Pancreas (tissue), 10 donors: ENCODE data around the gene SOX3. TPM values are rescaled to one million over a fixed set of nuclear protein-coding genes. Genes with fewer than 3 reads are reported as not detected.

Experiments
- ATAC-seq, 4 donors: fragments of 200-7000 bp; cut with Tn5 transposase; one replicate each; pipeline versions ENCODE4 v1.8.0 to v1.9.1; 2020; ENCODE audit warnings: mild to moderate bottlenecking in 4 of 4, moderate library complexity in 4 of 4
- DNase-seq, 6 donors: peaks; one replicate each; pipeline ENCODE4 v3.0.0-alpha.2; 2020
- FAIRE-seq: peaks from 2 replicates; lab custom pipeline; 2012; peaks lifted over from hg19 to GRCh38; lab: Jason Lieb, UNC
- H3K27ac ChIP-seq, 4 donors: fragments of 200-600 bp; sonication (generic); 1 replicate in 3 of 4; 2 replicates in 1 of 4; pipeline versions ENCODE4 v1.5.0 to v1.8.0; 2020
- H3K27me3 ChIP-seq, 4 donors: fragments of 200-600 bp; one replicate each; pipeline ENCODE4 v1.8.0; 2021
- H3K36me3 ChIP-seq, 3 donors: fragments of 200-600 bp; sonication (generic) in 1 of 3; one replicate each; pipeline versions ENCODE4 v1.5.0 to v1.8.0; 2020 to 2021
- H3K4me1 ChIP-seq, 3 donors: fragments of 200-600 bp; one replicate each; pipeline ENCODE4 v1.8.0; 2021
- H3K4me3 ChIP-seq, 4 donors: fragments of 200-600 bp; sonication (generic) in 2 of 4; one replicate each; pipeline versions ENCODE4 v1.5.0 to v1.8.0; 2020 to 2021
- H3K9me3 ChIP-seq, 4 donors: fragments of 200-600 bp; one replicate each; pipeline ENCODE4 v1.8.0; 2021
- WGBS, 2 donors: extraction: QIAGEN DNeasy Blood & Tissue Kit; methylation state at CpG; one replicate each; pipeline ENCODE4 v1.1.7; 2013; 5-methylcytosine and 5-hydroxymethylcytosine counted together
- intact Hi-C, 3 donors: fragments of 100-400 bp; cut with DNase I; formaldehyde crosslinking; loops; one replicate each; pipeline versions ENCODE4 v1.11.1 to v1.14.2; 2022
- polyA plus RNA-seq, 2 donors: library from polyadenylated mRNA; stranded (reverse); fragments of 200-250 nt; gene quantifications; one replicate each; pipeline ENCODE4 v1.2.3, GENCODE V29; 2013
- total RNA-seq, 6 donors: library from RNA; stranded (reverse); fragmentation: NEBNext Ultra II Directional in 4 of 6; extraction: Animal tissue kit (Norgen Biotek cat#: 25700) in 4 of 6; gene quantifications; one replicate each; pipeline versions ENCODE4 v1.2.1 to v1.2.4, GENCODE V29; 2021 to 2023
- TF ChIP-seq, protein P1 (sequence below), 4 donors: fragments of 200-600 bp; sonication (generic) in 3 of 4; IDR thresholded peaks; one replicate each; pipeline versions ENCODE4 v1.5.0 to v1.8.0; 2021; ENCODE audit warnings: antibody characterized with exemption in 4 of 4
- donor health status: healthy with polysubstance abuse.
- donor health status: DM: no; HTN: no; CAD: no; lungs with moderate emphysema.
- donor health status: DM: no; HTN: no; CAD: no.
- donor health status: control.
- donor health status: control.
- donor health status: Bipolar disorder and iron deficiency.
- donor health status: DM: yes; HTN: yes; CAD: no.
- donor health status: DM: no; HTN: no; CAD: no.
- donor health status: DM: no; HTN: no; CAD: no.
- donor health status: DM: yes; HTN: yes; CAD: no.

Gene SOX3
- total and polyA plus RNA-seq, 8 donors: 0.06 TPM; not detected in 7

DNA sequence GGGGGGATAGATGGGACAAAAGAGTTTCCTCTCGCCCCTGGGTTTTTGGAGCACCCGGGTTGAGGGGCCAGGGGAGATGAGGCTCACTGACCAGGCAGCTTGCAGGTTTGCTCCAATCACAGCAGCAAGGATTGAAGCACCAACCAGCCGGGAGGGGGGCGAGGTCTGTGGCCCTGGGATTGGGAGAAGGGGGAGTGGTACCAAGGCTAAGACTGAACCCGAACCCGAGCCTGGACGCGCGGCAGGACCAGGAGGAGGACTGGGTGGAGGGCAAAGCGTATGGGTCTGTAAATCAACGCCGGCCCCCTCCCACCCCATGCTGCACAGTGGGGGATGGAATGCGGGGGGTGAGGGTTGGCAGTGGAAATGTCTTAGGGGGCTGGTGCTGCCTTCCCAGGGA lies 3.5 kb downstream of the SOX3 start:
- intact Hi-C loops: no loop called here
- peak in 1 of 6 donors; percentile 49 for DNase-seq
- Histone ChIP-seq H3K4me1 (no peaks in the 10 kb centered on the region), H3K9me3 (no peaks in the 10 kb centered on the region), H3K4me3 (no peak overlapping the region), H3K36me3 (no peaks in the 10 kb centered on the region), H3K27me3 (peaks cover 0 to 50% (median 10%) of the 10 kb centered on the region in 4 donors), H3K27ac (no peak overlapping the region)
- WGBS, 2 donors: 7 to 20% methylated on average over 13 of the region's 13 CpGs
- FAIRE-seq: no peak
- ATAC-seq: no peak
- TF ChIP-seq, protein P1, sequence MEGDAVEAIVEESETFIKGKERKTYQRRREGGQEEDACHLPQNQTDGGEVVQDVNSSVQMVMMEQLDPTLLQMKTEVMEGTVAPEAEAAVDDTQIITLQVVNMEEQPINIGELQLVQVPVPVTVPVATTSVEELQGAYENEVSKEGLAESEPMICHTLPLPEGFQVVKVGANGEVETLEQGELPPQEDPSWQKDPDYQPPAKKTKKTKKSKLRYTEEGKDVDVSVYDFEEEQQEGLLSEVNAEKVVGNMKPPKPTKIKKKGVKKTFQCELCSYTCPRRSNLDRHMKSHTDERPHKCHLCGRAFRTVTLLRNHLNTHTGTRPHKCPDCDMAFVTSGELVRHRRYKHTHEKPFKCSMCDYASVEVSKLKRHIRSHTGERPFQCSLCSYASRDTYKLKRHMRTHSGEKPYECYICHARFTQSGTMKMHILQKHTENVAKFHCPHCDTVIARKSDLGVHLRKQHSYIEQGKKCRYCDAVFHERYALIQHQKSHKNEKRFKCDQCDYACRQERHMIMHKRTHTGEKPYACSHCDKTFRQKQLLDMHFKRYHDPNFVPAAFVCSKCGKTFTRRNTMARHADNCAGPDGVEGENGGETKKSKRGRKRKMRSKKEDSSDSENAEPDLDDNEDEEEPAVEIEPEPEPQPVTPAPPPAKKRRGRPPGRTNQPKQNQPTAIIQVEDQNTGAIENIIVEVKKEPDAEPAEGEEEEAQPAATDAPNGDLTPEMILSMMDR (IDR thresholded peaks at IDR 0.05): no peak

DNA sequence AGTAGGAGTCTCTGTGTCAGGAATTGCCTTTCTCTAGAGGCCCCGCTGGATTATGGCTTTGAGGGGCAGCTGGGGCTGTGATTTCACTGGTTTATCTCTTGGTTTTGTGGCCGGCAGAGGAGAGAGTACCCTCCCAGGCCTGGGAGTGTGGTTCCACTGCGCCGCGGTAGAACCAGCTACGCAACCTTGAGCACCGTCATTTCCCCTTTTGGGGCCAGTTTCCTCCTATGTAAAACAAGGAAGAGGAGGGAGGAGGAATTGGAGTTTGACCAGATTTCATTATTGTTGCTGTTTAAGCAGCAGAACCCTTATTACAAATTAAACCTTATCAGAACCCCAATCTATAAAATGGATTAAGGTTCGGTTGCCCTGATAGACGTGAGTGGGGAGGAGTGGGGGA lies 4.4 kb downstream of the SOX3 start:
- 4 to 12% methylated on average over 9 of the region's 9 CpGs for WGBS, 2 donors

GRCh38 chrX:140495739-140496138 lies 9.1 kb downstream of the SOX3 start:
- intact Hi-C loops: no loop called here
- no peak overlapping the region for H3K4me3 ChIP-seq
- no peaks in the 10 kb centered on the region for H3K36me3 ChIP-seq
- TF ChIP-seq, protein P1 (IDR thresholded peaks at IDR 0.05): no peak
- peaks cover 0 to 38% (median 9%) of the 10 kb centered on the region in 4 donors for H3K27me3 ChIP-seq
- H3K9me3 ChIP-seq: no peaks in the 10 kb centered on the region
- FAIRE-seq (peak; percentile 26), ATAC-seq (no peak), DNase-seq (no peak)
- H3K27ac ChIP-seq: no peak overlapping the region
- 63 to 74% methylated on average over 1 of the region's 1 CpG for WGBS, 2 donors
- H3K4me1 ChIP-seq: no peaks in the 10 kb centered on the region

More for the DNA sequence above, 4.4 kb downstream of the SOX3 start:
- intact Hi-C loops: no loop called here
- DNase-seq: no peak
- no peak overlapping the region for H3K27ac ChIP-seq
- H3K36me3 ChIP-seq: no peaks in the 10 kb centered on the region
- H3K4me1 ChIP-seq: no peaks in the 10 kb centered on the region
- H3K27me3 ChIP-seq: peaks cover 0 to 52% (median 10%) of the 10 kb centered on the region in 4 donors
- H3K4me3 ChIP-seq: no peak overlapping the region
- TF ChIP-seq, protein P1 (IDR thresholded peaks at IDR 0.05): no peak
- H3K9me3 ChIP-seq: no peaks in the 10 kb centered on the region
- no peak for ATAC-seq
- no peak for FAIRE-seq

GRCh38 chrX:140492066-140492994 lies 12.5 kb downstream of the SOX3 start:
- Histone ChIP-seq H3K27me3 (peaks cover 0 to 28% (median 4%) of the 10 kb centered on the region in 4 donors), H3K4me3 (no peak overlapping the region), H3K36me3 (no peaks in the 10 kb centered on the region), H3K4me1 (no peaks in the 10 kb centered on the region), H3K27ac (no peak overlapping the region), H3K9me3 (no peaks in the 10 kb centered on the region)
- ATAC-seq (no peak), FAIRE-seq (no peak), DNase-seq (no peak)
- TF ChIP-seq, protein P1 (IDR thresholded peaks at IDR 0.05): no peak
- intact Hi-C loops: no loop called here
- WGBS, 2 donors: 71 to 72% methylated on average over 4 of the region's 4 CpGs

DNA sequence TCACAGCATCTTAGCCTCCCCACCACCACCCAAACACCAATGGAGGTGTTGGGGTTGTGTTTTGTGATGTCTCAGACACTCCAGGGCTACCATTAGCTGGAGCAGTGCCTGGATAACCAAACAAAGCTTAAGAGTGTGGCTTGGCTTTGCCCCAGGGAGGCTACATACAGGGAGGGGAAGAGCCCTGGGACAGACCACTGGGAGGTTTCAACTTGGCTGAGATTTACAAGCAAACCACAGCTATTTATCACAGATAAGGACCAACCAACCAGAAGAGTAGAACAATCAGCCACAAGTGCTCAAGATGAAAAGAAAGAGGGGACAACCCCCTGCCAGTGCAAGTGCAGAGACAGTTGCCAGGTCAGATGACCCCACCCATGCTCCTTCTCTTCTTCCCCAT lies 24.1 kb downstream of the SOX3 start:
- Histone ChIP-seq H3K4me1 (no peaks in the 10 kb centered on the region), H3K36me3 (no peaks in the 10 kb centered on the region), H3K9me3 (no peaks in the 10 kb centered on the region), H3K4me3 (no peak overlapping the region), H3K27me3 (peaks cover 0 to 8% (median 3%) of the 10 kb centered on the region in 4 donors), H3K27ac (no peak overlapping the region)
- FAIRE-seq (no peak), DNase-seq (no peak), ATAC-seq (no peak)
- intact Hi-C loops: no loop called here
- TF ChIP-seq, protein P1 (IDR thresholded peaks at IDR 0.05): no peak
